ENCODE results near the gene TBC1D22B. TPM values are rescaled to one million over a fixed set of nuclear protein-coding genes. Genes with fewer than 3 reads are reported as not detected.

Gene TBC1D22B
- total RNA-seq, 1 experiment from 2014 or later = 12.9 TPM

DNA sequence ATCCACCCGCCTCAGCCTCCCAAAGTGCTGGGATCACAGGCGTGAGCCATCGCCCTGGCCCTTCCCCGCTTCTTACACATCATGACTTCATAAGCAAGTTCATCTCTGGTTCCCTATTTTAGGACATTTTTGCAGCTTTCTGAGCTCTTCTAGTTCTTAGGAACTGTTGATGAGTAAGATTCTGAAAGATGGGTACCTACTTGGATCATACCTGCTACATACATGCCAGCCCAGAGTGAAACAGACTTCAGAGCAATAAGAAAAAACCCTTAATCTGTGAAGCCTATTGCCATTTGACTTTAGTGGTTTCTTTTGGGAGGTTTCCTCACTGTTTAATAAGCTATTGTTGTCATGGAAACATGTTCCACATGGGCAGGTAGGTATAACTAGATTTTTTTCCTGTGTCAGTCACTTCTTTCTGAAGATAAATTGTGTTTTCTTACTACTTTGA, 28.3 kb downstream of the TBC1D22B start:
- Histone ChIP-seq H2AK5ac (ENCODE audit: insufficient read length, low read length) (no peak overlapping the region), H4K91ac (ENCODE audit: insufficient read length, low read depth, low read length) (no peak overlapping the region), H3K23me2 (ENCODE audit: insufficient read length, low read depth, low read length, poor library complexity, severe bottlenecking) (no peaks in the 10 kb centered on the region), H3K27ac (ENCODE audit: insufficient read length, low read depth, low read length) (no peak overlapping the region), H3K14ac (ENCODE audit: insufficient read depth, low read length) (no peak overlapping the region), H3K23ac (ENCODE audit: insufficient read length, low read depth, low read length) (no peak overlapping the region), H4K5ac (ENCODE audit: insufficient read length, low read depth, low read length) (no peak overlapping the region), H3K9ac (ENCODE audit: extremely low read depth, insufficient read length, low read length) (no peak overlapping the region), H2BK5ac (ENCODE audit: insufficient read length, low read length) (no peak overlapping the region), H2BK12ac (ENCODE audit: insufficient read length, low read depth, low read length) (no peak overlapping the region), H3K27me3 (ENCODE audit: insufficient read depth, low read length) (no peaks in the 10 kb centered on the region), H2BK20ac (ENCODE audit: low read depth, low read length, poor library complexity, severe bottlenecking) (no peak overlapping the region), H4K20me1 (ENCODE audit: control insufficient read depth, insufficient read depth, insufficient read length) (no peaks in the 10 kb centered on the region), H3K79me2 (ENCODE audit: insufficient read depth, low read length) (no peaks in the 10 kb centered on the region), H2AFZ (ENCODE audit: low read length) (no peak overlapping the region), H3K79me1 (ENCODE audit: insufficient read depth, low read depth, low read length, poor library complexity, severe bottlenecking) (no peaks in the 10 kb centered on the region), H3K4me1 (ENCODE audit: insufficient read depth, low read length) (no peaks in the 10 kb centered on the region), H2BK120ac (ENCODE audit: low read depth, low read length, poor library complexity, severe bottlenecking) (no peak overlapping the region), H4K8ac (replicated peaks; ENCODE audit: insufficient read length, low read depth, low read length) (no peak overlapping the region), H3K9me3 (ENCODE audit: control insufficient read depth, low read depth, low read length) (no peaks in the 10 kb centered on the region), H3K18ac (ENCODE audit: insufficient read length, low read depth, low read length) (no peak overlapping the region), H3K56ac (ENCODE audit: insufficient read length, low read depth, low read length) (no peak overlapping the region), H3T11ph (ENCODE audit: low read length) (no peak overlapping the region), H2BK15ac (ENCODE audit: low read depth, low read length) (no peak overlapping the region), H3K4me2 (ENCODE audit: insufficient read depth, insufficient read length, low read length) (no peak overlapping the region), H3K4ac (ENCODE audit: low read depth, low read length) (no peak overlapping the region)
- Mint-ChIP-seq H3K4me3 (no peak overlapping the region), H3K9me3 (no peaks in the 10 kb centered on the region), H3K27ac (no peak overlapping the region), H3K36me3 (ENCODE audit: insufficient read depth in 1 of 3, low read depth in 3 of 3) (peaks cover 24 to 56% (median 56%) of the 10 kb centered on the region in 3 experiments; a peak in 6 of 7 replicates), H3K27me3 (ENCODE audit: low read depth) (no peaks in the 10 kb centered on the region), H3K4me1 (no peaks in the 10 kb centered on the region)
- TF ChIP-seq, protein P1, sequence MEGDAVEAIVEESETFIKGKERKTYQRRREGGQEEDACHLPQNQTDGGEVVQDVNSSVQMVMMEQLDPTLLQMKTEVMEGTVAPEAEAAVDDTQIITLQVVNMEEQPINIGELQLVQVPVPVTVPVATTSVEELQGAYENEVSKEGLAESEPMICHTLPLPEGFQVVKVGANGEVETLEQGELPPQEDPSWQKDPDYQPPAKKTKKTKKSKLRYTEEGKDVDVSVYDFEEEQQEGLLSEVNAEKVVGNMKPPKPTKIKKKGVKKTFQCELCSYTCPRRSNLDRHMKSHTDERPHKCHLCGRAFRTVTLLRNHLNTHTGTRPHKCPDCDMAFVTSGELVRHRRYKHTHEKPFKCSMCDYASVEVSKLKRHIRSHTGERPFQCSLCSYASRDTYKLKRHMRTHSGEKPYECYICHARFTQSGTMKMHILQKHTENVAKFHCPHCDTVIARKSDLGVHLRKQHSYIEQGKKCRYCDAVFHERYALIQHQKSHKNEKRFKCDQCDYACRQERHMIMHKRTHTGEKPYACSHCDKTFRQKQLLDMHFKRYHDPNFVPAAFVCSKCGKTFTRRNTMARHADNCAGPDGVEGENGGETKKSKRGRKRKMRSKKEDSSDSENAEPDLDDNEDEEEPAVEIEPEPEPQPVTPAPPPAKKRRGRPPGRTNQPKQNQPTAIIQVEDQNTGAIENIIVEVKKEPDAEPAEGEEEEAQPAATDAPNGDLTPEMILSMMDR (conservative IDR thresholded peaks at IDR 0.05) = no peak
- WGBS (ENCODE audit: extremely low coverage, insufficient read length, low lambda C conversion rate) = no CpG with 5 or more reads among the region's 4 CpGs
- no peak for DNase-seq
